Measurements from ENCODE around the gene TAS1R3. TPM values are rescaled to one million over a fixed set of nuclear protein-coding genes. Genes with fewer than 3 reads are reported as not detected.
A peak's percentile ranks its signal among the peaks of the same experiment; 100 is the strongest.

Gene TAS1R3
- total and polyA plus RNA-seq, 10 of the 15 experiments (the other 5 are each of a cell fraction or from before 2014, with no cell fraction given), result 0.04 to 0.51 (median 0.08) TPM; not detected in 3

DNA sequence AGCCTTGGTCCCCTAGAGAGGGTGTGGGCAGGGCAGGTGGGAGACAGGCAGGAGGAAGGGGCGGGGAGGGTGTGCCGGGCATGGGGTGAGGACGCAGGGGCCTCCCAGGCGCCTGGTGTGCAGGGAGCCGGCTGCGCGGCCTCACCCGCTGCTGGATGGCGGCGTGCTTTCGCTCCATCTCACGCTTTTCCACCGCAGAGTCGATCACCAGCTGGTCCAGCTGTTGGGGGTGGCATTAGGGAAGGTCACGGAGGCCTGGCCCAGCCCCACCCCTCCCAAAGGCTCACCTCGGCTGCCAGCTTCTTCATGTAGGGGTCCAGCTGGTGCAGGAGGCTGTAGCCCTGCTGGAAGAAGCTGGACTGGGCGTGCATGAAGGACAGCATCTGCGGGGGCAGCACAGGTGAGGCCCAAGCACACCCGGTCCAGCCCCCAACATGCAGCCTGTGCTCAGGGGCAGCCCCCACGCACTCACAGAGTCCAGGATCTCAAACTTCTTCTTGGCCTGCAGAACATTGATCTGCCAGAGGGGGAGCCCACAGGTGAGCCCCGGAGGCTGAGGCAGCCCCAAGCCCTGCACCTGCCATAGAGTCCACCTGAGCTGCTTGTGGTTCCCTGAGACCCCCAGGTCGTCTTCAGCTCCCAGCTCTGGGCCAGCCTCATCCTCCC is 31.3 kb upstream of the TAS1R3 start:
- Histone ChIP-seq H3K27ac (ENCODE audit: control insufficient read depth, insufficient read depth) (no peak overlapping the region), H3K9me3 (replicated peaks; ENCODE audit: control insufficient read depth, insufficient read depth, low read length) (no peaks in the 10 kb centered on the region), H3K27me3 (replicated peaks in 1 of 2; ENCODE audit: control insufficient read depth in 2 of 2, insufficient read depth in 2 of 2, low read length in 1 of 2) (no peaks in the 10 kb centered on the region), H3K9ac (ENCODE audit: control insufficient read depth, insufficient read depth, low read length) (no peak overlapping the region), H3K36me3 (ENCODE audit: control insufficient read depth in 2 of 2, insufficient read depth in 2 of 2, low read length in 1 of 2) (no peaks in the 10 kb centered on the region), H4K20me1 (ENCODE audit: control insufficient read depth, insufficient read depth) (no peaks in the 10 kb centered on the region), H3K4me1 (ENCODE audit: control insufficient read depth, insufficient read depth, low read length) (peaks cover 3% of the 10 kb centered on the region), H3K4me2 (ENCODE audit: control insufficient read depth, insufficient read depth) (no peak overlapping the region), H2AFZ (ENCODE audit: control insufficient read depth, low read depth, low read length) (no peak overlapping the region), H3K79me2 (ENCODE audit: control insufficient read depth, insufficient read depth, low read length) (no peaks in the 10 kb centered on the region; the same call in 1 of the 2 replicates), H3K4me3 (no peak overlapping the region)
- TF ChIP-seq NKRF (conservative IDR thresholded peaks at IDR 0.05) (no peak), BCLAF1 (IDR thresholded peaks at IDR 0.05) (no peak), HDGF (IDR thresholded peaks at IDR 0.05) (no peak), KLF5 (IDR thresholded peaks at IDR 0.05; ENCODE audit: partially characterized antibody) (no peak)
- TF ChIP-seq, protein P1, sequence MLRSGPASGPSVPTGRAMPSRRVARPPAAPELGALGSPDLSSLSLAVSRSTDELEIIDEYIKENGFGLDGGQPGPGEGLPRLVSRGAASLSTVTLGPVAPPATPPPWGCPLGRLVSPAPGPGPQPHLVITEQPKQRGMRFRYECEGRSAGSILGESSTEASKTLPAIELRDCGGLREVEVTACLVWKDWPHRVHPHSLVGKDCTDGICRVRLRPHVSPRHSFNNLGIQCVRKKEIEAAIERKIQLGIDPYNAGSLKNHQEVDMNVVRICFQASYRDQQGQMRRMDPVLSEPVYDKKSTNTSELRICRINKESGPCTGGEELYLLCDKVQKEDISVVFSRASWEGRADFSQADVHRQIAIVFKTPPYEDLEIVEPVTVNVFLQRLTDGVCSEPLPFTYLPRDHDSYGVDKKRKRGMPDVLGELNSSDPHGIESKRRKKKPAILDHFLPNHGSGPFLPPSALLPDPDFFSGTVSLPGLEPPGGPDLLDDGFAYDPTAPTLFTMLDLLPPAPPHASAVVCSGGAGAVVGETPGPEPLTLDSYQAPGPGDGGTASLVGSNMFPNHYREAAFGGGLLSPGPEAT (IDR thresholded peaks at IDR 0.05; ENCODE audit: low read depth), result no peak
- TF ChIP-seq, protein P2, sequence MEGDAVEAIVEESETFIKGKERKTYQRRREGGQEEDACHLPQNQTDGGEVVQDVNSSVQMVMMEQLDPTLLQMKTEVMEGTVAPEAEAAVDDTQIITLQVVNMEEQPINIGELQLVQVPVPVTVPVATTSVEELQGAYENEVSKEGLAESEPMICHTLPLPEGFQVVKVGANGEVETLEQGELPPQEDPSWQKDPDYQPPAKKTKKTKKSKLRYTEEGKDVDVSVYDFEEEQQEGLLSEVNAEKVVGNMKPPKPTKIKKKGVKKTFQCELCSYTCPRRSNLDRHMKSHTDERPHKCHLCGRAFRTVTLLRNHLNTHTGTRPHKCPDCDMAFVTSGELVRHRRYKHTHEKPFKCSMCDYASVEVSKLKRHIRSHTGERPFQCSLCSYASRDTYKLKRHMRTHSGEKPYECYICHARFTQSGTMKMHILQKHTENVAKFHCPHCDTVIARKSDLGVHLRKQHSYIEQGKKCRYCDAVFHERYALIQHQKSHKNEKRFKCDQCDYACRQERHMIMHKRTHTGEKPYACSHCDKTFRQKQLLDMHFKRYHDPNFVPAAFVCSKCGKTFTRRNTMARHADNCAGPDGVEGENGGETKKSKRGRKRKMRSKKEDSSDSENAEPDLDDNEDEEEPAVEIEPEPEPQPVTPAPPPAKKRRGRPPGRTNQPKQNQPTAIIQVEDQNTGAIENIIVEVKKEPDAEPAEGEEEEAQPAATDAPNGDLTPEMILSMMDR (IDR thresholded peaks at IDR 0.05 in 2 of 3, conservative IDR thresholded peaks at IDR 0.05 in 1 of 3; ENCODE audit: control insufficient read depth in 2 of 3, extremely low read depth in 1 of 3, insufficient read depth in 1 of 3, low read depth in 3 of 3, low read length in 3 of 3), result peak; percentile 51 to 72 (median 55)
- DNase-seq (ENCODE audit: low read depth, low spot score), result no peak
- ChIA-PET RAD21 (ENCODE audit: unreplicated experiment) (no interaction called here), CTCF (interaction anchor here (1.0 to 1.2 kb wide), 2 partner anchors 36 to 267 kb away, joined by 3 to 4 read pairs; no protein-coding TSS in a partner anchor), SMC1A (ENCODE audit: uncharacterized antibody, unreplicated experiment) (no interaction called here), POLR2A (no interaction called here)
- ATAC-seq, result peak; percentile 86
- in situ Hi-C loops (cut with MboI) (no loop called here), intact Hi-C loops (cut with micrococcal nuclease; ENCODE audit: unreplicated experiment) (no loop called here)
- FAIRE-seq, result peak; percentile 35
- WGBS (ENCODE audit: insufficient coverage, insufficient replicate concordance, low lambda C conversion rate, missing lambda C conversion rate), result 72% methylated on average over 20 of the region's 22 CpGs
- no TSS peak for BruUV-seq (replicated peaks)

Measured in GM12878 (cell line).